Measurements from ENCODE around the gene GRAMD1A.
"Not testable (repeated sequence)": the region's sequence is repeated elsewhere in the genome, so short reads cannot be mapped to it uniquely, and the experiment has no call there.

Gene GRAMD1A

DNA sequence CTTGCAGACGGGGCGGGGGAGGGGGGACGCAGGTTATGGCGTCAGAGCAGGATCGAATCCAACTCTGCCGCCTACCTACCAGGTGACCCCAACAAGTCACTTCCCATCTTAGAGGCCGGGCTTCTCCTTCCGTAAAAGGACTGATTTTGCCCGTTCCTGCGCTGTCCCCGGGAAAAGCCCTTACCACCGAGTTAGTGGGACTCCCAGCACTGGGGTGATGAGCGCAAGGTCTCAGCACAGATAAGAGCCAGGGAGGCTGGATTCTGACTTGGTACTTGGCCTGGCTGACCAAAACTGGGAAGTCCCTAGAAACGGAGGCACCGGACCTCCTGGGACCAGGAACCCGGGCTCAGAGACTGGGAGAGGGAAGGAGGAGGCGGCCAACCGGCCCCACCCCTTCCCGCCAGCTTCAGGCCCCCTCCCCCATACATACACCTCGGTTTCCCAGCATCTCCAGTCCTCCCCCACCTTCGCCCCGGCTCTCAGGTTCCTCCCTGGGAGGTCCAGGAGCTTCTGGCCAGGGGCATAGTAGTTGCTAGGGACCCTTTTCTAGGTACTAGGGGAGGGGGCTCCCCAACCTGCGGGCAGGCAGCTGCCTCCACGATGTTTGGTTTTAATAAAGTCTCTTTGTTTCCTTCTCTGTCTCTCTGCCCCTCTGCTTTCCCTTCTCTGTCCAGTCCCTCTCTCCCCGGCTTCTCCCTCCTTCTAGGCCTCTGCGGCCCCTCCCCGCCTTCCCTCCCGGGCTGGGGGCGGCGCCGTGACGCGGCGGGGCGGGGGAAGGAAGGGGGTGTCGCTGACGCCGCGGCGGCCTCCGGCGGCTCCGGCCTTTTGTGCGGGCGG lies at the start of gene GRAMD1A:
GRAMD1A (plus strand) TSS at position 826 of the 840 bp plus-strand sequence. CDS start 156 bp downstream, outside the sequence.
- DNase-seq = peak; percentile 74

DNA sequence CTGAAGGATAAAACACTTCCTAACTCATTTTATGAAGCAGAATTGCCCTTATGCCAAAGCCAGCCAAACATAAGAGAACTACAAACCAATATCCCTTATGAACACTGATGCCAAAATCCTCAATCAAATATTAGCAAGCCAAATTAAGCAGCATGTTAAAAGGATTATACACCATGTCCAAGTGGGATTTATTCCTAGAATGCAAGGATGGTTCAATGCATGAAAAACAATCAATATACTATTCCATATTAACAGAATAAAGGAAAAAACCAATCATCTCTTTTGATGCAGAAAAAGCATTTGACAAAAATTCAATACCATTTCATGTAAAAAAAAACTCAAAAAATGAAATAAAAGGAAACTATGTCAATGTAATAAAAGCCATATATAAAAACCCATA lies 47.0 kb upstream of the GRAMD1A start:
- DNase-seq = no peak

DNA sequence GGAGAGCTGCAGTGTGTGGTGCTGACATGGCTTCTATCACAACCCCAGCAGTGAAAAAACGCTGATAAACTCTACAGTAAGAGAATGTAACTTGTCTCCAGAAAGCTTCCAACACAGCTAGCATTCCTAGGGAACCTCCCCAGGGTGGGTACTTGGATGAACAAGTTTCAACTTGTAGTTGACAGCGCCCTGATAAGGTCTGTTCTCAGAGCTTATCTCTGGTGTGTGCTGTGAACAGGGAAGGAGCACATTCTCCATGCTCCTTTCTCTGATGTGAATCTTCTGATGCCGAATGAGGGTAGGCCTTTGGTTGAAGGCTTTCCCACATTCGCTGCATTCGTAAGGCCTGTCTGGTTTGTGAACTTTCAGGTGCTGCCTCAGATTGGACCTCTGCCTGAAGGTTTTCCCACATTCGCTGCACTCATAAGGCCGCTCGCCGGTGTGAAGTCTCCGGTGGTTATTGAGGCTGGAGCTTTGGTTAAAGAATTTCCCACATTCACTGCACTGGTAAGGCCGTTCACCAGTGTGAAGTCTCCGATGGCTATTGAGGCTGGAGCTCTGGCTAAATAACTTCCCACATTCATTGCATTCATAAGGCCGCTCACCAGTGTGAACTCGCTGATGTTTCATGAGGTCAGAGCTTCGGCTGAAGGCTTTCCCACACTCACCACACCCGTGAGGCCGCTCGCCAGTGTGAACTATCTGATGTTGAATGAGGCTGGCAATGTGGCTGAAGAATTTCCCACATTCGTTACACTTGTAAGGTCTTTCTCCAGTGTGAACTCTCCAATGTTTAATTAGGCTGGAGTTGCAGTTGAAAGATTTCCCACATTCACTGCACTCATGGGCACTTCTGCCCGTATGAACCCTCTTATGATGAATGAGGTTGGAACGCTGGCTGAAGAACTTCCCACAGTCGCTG lies 42.0 kb upstream of the GRAMD1A start:
- no peak for DNase-seq

DNA sequence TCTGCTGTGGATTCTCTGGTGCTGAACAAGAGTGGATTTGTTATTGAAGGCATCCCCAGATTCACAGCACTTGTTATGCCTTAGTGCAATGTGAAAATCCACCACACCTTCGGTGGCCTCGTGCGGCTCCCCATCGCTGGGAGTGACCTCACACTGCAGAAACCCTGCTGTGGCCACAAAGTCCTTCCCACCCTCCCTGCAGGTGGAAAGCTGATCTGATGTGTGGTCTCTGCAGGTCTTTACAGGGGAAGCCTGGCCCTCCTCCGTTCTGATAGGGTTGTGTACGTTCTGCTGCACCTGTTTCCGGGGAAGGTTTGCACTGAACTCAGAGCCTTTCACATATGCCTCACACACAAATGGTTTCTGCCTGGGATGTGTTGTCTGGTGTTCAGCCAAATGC lies 41.1 kb upstream of the GRAMD1A start:
- DNase-seq = no peak

DNA sequence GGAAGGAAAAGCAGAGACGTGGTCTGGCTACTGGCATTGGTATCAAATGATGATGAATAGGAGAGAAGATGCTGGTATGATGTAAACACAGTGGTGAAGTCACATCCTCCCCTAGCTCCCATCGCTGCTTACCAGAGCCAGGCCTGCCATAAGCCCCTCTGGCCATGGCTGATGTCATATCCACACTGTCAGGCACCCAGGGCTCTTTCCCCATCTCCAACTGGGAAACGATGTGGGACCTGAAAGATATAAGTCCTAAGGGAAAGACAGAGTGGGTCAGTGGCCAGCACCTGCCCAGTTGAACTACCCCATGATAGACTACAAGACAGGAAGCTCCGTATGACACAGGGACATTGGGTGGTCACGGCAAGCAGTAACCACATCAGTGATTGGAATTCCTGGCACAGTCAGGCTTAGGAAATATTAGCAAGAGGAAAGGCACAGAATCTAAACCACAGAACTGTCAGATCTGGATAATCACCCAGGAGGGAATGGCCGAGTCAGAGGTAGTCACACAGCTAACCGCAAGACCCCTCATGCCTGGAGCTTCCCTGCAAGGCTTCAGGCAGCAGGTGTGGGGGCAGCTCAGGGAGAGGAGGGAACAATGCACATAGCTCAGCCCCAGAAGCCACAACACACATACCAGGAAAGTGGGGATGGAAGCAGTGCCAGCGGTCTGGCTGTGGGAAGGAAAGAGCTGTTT lies 39.9 kb upstream of the GRAMD1A start:
- no peak for DNase-seq

DNA sequence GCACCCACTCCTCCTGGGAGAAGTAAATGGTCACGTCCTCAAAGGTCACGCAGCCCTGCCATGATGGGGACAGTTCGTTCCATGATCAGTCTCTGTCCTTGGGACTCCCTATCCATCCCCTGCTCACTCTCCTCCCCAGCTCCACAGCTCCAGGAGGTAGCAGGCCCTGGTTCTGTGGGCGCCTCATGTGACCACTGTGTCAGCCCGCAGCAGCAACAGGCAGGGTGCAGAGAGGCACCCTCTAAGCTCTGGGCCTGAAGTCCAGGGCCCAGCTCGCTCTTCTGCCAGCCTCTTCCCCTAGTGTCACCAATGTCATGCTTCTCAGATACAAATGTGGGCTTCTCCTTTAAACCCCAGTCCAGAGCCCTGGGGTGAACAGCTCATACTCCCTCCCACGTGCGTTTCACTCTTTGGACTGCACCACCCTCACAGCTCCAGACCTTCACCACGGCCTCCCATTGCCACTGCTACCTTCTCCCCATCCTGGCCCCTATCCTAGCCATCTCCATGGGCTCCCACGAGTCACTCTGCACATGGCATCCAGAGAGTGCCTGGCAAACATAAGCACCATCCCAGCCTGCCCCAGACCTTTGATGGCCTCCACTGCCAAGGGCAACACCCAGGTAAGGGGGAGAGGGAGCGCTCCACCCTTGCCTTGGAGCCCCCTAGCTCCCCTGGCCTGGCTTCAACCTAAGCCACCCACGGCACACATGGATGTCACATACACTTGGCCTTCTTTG lies 39.0 kb upstream of the GRAMD1A start:
- DNase-seq = no peak

DNA sequence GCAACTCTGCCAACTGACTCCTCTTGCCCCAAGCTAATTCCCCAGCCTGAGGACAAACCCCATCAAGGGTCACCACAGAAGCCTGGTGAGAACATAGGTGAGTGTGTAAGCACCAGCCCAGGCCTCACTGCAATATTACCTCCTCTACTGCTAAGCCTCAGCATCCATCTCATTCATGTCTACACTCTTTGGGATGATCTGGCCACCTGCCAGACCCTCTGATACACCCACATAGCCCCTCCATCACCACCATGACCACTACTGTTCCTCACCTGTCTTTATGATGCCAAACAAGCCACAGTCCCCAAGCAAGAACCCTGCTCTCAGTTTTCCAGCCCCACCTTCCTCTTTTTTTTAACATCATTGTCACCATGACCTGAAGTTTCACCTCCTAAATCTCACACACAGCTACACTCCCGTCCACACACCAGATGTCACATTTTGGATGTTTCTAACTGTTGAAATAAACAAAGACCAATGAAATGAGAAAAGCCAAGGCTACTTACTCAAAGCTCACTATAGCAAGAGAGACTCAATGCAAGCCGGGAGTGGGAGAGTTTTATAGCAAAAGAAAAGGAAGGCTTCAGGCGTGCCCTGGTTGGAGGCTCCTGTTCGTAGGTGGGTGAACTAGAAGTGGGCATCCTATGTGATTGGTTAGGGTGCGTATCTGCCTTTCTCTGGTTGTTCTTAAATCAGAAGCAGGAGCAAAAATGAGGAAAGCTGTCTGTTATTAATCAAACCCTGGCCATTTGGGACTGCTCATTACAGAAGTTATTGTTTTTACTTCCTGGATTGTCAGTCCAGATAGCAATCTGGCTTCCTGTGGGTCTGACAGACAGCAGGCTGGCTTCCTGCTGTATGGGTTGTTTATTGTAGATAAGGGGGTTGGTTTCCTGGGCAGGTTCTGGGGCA lies 38.1 kb upstream of the GRAMD1A start:
- DNase-seq = peak; percentile 27

DNA sequence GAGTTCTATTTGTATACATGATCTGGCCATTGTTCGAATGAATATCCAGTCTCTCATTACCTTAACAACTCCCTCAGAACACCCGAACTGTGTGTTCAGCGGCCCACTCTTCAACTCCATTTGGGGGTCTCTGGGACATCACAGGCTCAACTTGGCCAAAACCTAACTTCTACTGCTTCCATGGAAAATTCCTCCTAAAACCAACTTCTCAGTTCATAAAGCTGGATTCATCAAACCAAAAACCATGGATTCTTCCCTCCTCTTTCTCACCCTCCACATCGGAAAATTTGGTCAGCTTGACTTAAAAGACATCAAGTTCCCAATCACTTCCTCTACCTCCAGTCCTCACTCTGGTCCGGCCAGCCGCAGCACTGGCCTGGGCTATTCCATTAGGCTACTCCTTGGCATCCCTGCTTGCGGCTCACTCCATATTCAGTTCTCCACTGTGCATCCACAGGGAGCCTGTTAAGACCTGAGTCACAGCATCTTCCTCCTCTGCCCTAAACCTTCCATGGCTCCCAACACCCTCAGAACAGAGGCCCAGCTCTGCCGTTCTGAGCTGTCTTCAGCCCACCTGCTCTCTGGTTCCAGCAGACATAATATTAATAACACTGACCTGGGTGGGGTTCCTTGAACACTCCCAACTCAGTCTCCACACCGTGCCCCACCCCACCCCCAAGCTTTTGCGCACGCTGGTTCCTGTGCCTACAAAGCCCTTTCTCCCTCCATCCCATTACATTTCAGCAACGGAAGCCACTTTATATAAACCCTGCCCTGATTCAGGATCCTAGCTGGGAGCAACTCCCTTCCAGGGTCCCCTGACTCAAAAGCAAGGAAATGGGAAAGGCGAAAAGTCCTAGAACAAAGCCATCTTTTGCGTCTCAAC lies 37.2 kb upstream of the GRAMD1A start:
- no peak for DNase-seq

DNA sequence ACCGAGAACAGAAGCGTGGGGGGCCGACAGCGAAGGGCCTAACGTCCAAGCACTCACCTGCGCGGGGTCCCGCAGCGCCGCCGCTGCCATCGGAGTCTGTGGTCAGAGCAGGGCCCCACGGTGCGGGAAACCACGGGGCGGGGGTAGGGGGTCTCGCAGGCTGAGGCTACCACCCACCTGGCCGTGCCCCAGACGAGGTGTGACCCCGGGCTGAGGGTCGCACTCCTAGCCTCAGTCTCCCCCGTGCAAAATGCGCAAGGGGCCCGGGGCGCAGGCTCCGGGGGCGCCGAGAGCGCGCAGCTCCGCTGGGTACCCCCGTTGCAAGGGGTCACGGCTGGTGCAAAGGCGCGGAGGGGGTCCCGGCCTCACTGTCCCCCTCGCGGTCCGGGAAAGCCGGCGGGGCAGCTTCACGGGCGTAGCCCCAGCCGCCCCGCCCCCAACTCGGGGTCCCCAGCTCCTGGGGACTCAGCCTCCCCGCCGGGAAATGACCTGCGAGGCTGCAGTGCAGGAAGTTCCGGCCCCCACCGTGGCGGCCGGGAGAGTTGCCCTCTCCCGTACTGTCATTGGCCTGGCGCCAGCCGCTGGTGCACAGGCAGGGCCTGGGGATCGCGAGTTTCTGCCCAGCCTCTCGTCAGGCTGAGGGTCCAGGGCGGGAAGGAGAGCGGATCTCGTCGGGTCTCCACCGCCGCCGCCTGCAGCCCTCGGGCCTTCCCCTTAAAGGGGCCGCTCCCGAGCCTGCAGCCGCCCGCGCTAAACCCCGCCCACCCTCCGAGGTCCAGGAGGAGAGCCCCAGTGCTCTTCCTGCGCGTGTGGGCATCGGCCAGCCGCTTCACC lies 36.3 kb upstream of the GRAMD1A start, which contains the start of gene ZNF792:
ZNF792 (minus strand) TSS at position 657 of the 834 bp plus-strand sequence; CDS start at position 90, 567 bp downstream.
- peak; percentile 32 for DNase-seq

DNA sequence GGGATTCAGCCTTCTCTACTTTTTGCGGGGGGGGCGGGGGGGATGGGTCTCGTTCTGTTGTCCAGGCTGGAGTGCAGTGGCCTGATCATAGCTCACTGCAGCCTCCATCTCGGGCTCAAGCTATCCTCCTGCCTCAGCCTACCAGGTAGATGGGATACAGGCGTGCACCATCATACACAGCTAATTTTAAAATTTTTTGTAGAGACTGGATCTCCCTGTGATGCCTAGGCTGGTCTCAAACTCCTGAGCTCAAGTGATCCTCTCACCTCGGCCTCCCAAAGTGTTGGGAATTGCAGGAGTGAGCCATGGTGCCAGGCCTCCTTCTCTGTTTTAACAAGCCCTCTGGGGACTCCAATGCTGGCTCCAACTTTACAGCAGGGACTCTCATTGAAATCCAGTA lies 35.5 kb upstream of the GRAMD1A start:
- DNase-seq = no peak

DNA sequence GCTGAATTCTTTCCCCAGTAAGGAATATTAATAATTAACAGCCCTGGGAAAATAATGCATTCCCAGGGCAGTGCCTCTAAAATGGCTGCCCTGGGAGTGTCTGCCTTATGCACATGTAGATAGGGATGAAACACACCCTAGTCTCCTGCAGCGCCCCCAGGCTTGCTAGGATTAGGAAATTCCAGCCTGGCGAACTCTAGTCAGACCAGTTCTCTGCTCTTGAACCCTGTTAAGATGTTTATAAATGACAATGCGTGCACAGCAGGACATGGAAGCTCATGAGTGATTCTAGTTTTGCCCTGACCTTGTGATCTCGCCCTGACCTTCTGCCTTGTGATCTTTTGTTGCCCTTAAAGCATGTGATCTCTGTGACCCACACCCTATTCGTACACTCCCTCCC lies 34.6 kb upstream of the GRAMD1A start:
- not testable (repeated sequence) for DNase-seq

DNA sequence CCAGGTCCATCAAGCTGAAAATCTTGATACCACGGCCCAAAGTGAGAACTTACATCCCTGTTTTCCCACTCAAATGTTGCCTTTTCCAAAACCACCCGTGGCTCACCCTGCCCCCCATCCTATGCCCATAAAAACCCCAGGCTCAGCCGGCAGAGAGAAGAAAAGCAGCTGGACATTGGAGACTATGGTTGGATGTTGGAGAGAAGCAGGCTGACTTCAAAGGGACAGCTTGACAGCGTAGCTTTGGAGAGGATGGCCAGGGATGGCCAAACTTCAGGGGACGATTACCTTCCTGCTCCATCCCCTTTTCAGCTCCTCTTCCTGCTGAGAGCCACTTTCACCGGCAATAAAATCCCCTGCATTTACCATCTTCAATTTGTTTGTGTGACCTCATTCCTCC lies 32.6 kb upstream of the GRAMD1A start:
- no peak for DNase-seq

DNA sequence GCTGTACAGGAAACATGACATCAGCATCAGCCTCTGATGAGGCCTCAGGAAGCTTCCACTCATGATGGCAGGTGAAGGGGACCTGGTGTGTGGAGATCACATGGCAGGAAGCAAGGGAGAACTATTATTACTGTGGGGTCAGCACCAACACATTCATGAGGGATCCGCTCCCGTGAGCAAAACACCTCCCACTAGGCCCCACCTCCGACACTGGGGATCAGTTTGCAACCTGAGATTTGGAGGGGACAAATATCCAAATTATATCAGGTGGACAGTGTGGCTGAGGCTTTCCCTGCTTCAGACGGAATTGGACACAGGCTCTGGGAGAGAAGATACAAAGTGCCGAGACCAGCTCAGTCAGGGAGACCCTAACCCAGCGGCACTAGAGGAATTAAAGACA lies 30.4 kb upstream of the GRAMD1A start:
- DNase-seq = no peak

DNA sequence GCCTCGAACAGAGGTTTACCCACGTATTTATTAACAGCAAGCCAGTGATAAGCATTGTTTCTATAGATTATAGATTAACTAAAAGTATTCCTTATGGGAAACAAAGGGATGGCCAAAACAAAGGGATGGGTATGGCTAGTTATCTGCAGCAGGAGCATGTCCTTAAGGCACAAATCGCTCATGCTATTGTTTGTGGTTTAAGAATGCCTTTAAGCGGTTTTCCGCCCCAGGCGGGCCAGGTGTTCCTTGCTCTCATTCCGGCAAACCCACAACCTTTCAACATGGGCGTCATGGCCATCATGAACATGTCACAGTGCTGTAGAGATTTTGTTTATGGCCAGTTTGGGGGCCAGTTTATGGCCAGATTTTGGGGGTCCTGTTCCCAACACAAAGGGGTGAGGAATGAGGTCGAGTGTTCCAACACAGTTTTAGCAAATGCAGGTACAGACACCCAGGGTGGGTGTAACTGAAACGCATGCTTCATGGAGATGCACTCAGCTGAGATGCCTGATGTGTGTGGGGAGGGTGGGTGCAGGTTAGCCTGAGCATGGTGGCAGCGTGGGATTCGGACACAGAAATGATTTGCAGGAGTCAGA lies 29.8 kb upstream of the GRAMD1A start:
- not testable (repeated sequence) for DNase-seq

DNA sequence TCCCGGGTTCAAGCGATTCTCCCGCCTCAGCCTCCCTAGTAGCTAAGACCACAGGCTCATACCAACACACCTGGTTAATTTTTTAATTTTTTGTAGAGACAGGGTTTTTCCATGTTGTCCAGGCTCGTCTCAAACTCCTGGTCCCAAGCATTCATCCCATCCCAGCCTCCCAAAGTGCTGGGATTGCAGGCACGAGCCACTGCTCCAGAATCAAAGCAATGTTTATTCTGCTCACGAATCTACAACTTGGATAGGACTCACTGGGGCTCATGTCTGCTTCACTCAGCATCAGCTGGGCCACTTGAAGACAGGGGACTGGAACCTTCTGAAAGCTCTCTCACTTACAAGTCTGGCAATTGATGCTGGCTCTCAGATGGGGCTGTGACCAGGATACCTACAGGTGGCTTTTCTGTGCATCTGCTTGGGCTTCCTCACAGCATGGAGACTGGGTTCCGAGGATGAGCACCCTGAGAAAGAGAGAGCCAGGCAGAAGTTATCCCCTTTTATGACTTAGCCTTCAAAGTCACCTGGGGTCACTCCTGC lies 27.9 kb upstream of the GRAMD1A start:
- no peak for DNase-seq

DNA sequence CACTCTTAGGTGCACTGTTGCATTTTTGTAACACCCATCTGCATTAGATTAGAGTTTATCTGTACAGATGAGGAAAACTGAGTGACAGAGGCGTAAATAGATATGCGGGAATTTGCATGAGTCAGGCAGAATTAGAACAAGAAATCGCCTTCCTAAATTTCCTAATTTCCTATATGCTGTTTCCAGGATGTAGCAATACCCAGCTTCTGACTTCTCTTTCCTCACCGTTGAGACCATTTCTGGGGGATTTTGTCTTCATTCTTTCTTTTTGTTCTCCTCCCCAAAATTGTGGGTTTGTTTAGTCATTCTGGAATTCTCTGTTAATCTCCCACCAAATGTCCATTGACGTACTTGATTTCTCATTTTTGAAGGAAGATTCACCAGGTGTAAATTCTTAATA lies 25.5 kb upstream of the GRAMD1A start:
- no peak for DNase-seq

DNA sequence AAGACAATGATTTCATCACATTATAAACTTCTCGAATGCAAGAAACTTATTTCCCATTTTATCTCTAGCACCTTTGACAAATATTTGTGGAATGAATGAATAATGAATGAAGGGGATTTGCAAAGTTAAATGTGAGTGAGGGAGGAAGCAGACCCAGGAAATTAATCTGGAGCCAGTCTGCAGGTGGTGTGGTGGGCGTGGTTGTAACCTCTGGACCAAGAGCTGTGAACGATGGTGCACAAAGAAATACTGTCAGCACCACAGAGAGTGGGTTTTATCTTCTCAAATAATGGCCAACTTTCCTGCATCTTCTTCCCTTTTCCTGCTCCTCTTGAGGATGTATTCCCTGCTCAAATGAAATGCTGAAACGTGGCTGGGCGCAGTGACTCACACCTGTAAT lies 25.1 kb upstream of the GRAMD1A start:
- DNase-seq = no peak

DNA sequence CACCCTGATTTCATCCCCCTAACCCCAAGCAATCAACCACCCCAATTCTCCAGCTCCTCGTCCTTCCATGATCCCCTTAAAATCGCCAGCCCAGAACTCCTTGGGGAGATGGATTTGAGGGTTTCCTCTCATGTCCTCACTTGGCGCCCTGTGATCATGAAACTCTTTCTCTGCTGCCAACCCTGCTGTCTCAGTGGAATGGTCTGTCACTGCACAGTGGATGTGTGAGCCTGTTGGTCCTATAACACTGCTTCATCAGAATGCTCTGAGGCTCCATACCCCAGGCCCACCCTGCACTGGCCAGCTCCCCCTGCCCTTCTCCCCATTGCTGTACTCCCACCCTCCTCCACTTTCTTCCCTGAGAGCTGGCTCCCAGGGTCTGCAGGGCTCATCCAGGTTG lies 23.5 kb upstream of the GRAMD1A start:
- no peak for DNase-seq
